BJ (cell line): Measurements from ENCODE around the gene SLCO1A2. TPM values are rescaled to one million over a fixed set of nuclear protein-coding genes. Genes with fewer than 3 reads are reported as not detected.

ENCODE experiments used
- CTCF ChIA-PET: fragments of 350-600 bp; formaldehyde crosslinking; extraction: SDS; loops from one replicate; lab custom pipeline; 2021; ENCODE audit warnings: antibody characterized with exemption, inconsistent platforms; lab: Yijun Ruan, JAX
- POLR2A ChIA-PET: fragments of 300-600 bp; sonication (Branson Sonifier 250); formaldehyde crosslinking; extraction: SDS; loops from one replicate; lab custom pipeline; 2021; ENCODE audit warnings: antibody characterized with exemption; lab: Charles Lee
- DNase-seq: peaks from one replicate; pipeline ENCODE4 v3.0.0-alpha.2; 2011; ENCODE audit warnings: low read depth
- H3K27me3 ChIP-seq: 2 replicates; pipeline ENCODE4 v1.6.0; 2011; ENCODE audit warnings: low read length; ENCODE audit not compliant: control insufficient read depth, insufficient read depth
- H3K36me3 ChIP-seq: 2 replicates; pipeline ENCODE4 v1.5.1; 2011; ENCODE audit warnings: low read length; ENCODE audit not compliant: control insufficient read depth, insufficient read depth
- H3K4me3 ChIP-seq: 2 replicates; pipeline ENCODE4 v1.5.1; 2011; ENCODE audit warnings: low read depth, mild to moderate bottlenecking, control low read depth, low read length
- polyA plus RNA-seq: library from polyadenylated mRNA; depleted of rRNA; stranded (reverse); fragments of >200 nt; gene quantifications from 2 replicates; pipeline ENCODE4 v1.2.3, GENCODE V29; 2011; rRNA removed
- TF ChIP-seq, protein P1 (sequence below): IDR thresholded peaks from 2 replicates; pipeline ENCODE4 v1.5.1; 2011; ENCODE audit warnings: low read depth, mild to moderate bottlenecking, control low read depth, inconsistent platforms, low read length, moderate library complexity; ENCODE audit not compliant: insufficient read depth

The SLCO1A2 gene
- polyA plus RNA-seq, 1 experiment: not detected

DNA sequence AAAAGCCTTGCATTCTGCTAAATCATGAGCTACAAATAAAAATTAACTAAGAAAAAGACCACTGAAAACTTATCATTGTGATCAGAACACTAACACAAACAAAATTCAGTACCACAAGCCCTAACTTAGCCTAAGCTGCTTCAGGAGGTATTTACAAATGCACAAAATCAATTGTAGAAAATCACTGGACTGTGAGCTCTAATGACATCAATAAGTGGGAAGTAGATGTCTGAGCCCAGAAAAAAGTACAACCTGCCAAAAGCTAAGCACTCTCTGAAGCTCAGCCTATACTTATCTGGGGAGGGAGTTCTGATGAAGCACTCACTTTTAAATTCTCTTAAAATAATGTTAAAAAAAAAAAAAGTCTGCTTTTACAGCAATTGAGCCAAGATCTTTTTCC, 110.8 kb downstream of the SLCO1A2 start:
- ChIA-PET POLR2A (no interaction called here), CTCF (no interaction called here)
- no peak overlapping the region for H3K4me3 ChIP-seq
- no peaks in the 10 kb centered on the region for H3K27me3 ChIP-seq
- TF ChIP-seq, protein P1, sequence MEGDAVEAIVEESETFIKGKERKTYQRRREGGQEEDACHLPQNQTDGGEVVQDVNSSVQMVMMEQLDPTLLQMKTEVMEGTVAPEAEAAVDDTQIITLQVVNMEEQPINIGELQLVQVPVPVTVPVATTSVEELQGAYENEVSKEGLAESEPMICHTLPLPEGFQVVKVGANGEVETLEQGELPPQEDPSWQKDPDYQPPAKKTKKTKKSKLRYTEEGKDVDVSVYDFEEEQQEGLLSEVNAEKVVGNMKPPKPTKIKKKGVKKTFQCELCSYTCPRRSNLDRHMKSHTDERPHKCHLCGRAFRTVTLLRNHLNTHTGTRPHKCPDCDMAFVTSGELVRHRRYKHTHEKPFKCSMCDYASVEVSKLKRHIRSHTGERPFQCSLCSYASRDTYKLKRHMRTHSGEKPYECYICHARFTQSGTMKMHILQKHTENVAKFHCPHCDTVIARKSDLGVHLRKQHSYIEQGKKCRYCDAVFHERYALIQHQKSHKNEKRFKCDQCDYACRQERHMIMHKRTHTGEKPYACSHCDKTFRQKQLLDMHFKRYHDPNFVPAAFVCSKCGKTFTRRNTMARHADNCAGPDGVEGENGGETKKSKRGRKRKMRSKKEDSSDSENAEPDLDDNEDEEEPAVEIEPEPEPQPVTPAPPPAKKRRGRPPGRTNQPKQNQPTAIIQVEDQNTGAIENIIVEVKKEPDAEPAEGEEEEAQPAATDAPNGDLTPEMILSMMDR: no peak
- DNase-seq: no peak
- H3K36me3 ChIP-seq: no peaks in the 10 kb centered on the region

DNA sequence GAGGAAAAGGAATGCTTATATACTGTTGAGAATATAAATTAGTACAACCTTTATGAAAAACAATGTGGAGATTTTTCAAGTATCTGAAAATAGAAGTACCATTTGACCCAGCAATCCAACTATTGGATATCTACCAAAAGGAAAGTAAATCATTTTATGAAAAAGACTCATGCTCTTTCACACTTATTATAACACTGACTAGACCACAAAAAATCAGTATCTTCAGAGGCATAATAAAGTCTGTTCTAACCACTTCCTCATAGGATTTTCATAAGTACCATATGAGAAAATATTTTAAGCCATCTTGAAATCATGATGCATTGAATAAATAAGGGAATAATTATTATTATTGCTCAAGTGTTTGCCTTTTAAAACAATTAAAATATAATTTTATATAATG, 112.9 kb downstream of the SLCO1A2 start:
- TF ChIP-seq, protein P1: no peak
- CTCF ChIA-PET: no interaction called here
- no peak for DNase-seq
- no peaks in the 10 kb centered on the region for H3K27me3 ChIP-seq
- POLR2A ChIA-PET: no interaction called here
- no peaks in the 10 kb centered on the region for H3K36me3 ChIP-seq
- no peak overlapping the region for H3K4me3 ChIP-seq

DNA sequence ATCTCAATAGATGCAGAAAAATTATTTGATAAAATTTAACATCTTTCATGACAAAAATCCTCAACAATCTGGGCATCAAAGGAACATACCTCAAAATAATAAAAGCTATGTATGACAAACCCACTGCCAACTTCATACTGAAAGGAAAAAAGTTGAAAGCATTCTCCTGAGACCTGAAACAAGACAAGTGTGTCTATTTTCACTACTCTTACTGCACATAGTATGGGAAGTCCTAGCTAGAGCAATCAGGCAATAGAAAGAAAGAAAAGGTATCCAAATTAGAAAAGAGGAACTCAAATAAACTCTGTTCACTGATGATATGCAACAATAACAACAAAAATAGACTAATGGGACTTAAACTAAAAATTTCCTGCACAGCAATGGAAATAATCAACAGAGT, 113.6 kb downstream of the SLCO1A2 start:
- ChIA-PET POLR2A (no interaction called here), CTCF (no interaction called here)
- Histone ChIP-seq H3K27me3 (no peaks in the 10 kb centered on the region), H3K36me3 (no peaks in the 10 kb centered on the region), H3K4me3 (no peak overlapping the region)
- TF ChIP-seq, protein P1: no peak
- DNase-seq: no peak

DNA sequence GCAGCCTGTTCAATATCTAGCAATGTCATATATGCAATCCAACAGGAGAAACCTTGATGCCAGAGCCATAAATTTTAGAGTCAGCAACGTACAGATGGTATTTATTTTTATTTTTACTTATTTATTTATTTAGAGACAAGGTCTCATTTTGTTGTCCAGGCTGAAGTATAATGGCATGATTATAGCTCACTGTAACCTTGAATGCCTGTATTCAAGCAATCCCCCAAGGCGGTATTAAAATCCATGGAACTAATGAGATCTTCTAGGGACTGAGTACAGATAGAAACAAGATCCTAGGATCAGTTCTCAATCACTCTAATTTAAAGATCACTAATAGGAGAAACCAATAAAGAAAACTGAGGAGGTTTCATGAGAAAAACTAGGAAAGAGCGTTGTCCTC, 114.5 kb downstream of the SLCO1A2 start:
- ChIA-PET CTCF (no interaction called here), POLR2A (no interaction called here)
- DNase-seq: no peak
- no peaks in the 10 kb centered on the region for H3K36me3 ChIP-seq
- H3K27me3 ChIP-seq: no peaks in the 10 kb centered on the region
- H3K4me3 ChIP-seq: no peak overlapping the region
- TF ChIP-seq, protein P1: no peak

DNA sequence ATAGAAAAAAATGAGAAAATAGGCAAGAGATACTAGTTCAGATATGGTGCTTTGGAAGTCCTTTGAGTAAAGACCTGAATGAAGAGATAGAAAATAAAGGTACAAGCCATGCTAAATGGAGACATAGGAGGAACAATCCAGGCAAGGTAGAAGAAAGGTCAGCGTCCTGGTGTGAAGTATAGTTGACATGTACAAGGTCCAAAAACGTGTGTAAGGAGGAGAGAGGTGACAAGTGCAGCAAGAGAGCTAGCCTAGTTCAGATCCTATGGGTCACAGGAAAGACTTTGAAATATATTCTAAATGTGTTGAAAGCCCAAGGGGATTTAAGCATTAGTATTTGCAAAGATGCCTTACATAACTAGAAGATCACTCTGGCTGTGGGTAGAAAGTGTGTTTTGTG, 115.5 kb downstream of the SLCO1A2 start:
- Histone ChIP-seq H3K27me3 (no peaks in the 10 kb centered on the region), H3K36me3 (no peaks in the 10 kb centered on the region), H3K4me3 (no peak overlapping the region)
- DNase-seq: no peak
- CTCF ChIA-PET: no interaction called here
- TF ChIP-seq, protein P1: no peak
- POLR2A ChIA-PET: no interaction called here

Other genes starting within 250 kb of the SLCO1A2 start
- gene SLCO1B1, start 203.7 kb downstream of the SLCO1A2 start, polyA plus RNA-seq: not detected in 2 replicates
- not detected in 2 replicates for gene IAPP, start 38.0 kb upstream of the SLCO1A2 start, polyA plus RNA-seq
- gene PYROXD1, start 102.7 kb upstream of the SLCO1A2 start, polyA plus RNA-seq: 11.1 and 14.2 TPM in 2 replicates
- gene RECQL, start 166.7 kb upstream of the SLCO1A2 start, polyA plus RNA-seq: 17.6 and 31.7 TPM in 2 replicates
- 76.7 and 119 TPM in 2 replicates for gene GOLT1B, start 166.9 kb upstream of the SLCO1A2 start, polyA plus RNA-seq
- 0.06 and 0.12 TPM in 2 replicates for gene SPX, start 191.4 kb upstream of the SLCO1A2 start, polyA plus RNA-seq